A549 (cell line): Measurements from ENCODE around the gene GALNT14. TPM values are rescaled to one million over a fixed set of nuclear protein-coding genes. Genes with fewer than 3 reads are reported as not detected.

Experiments used
- ATAC-seq, 2 experiments: fragments of 200-7000 bp in 1 of 2; fragments of >200 bp in 1 of 2; cut with Nextera tagmentation in 1 of 2; cut with Tn5 transposase in 1 of 2; 3 replicates each; pipeline versions ENCODE4 v1.8.0 to v1.9.1; 2018 to 2020; ENCODE audit warnings: mild to moderate bottlenecking in 1 of 2, moderate library complexity in 1 of 2
- CTCF ChIA-PET: fragments of 300-600 bp; sonication (Branson Sonifier 250); formaldehyde crosslinking; extraction: SDS; loops from one replicate; lab custom pipeline; 2021; ENCODE audit warnings: antibody characterized with exemption, inconsistent platforms; lab: Yijun Ruan, JAX
- POLR2A ChIA-PET: fragments of 350-600 bp; formaldehyde crosslinking; extraction: SDS; loops from one replicate; lab custom pipeline; 2021; ENCODE audit warnings: antibody characterized with exemption, inconsistent platforms; lab: Yijun Ruan, JAX
- DNase-seq, 2 experiments: peaks; one replicate each; pipeline versions ENCODE4 v3.0.0 to v3.0.0-alpha.2; 2011 to 2016; ENCODE audit warnings: low read depth in 1 of 2, low spot score in 1 of 2
- FAIRE-seq: peaks from 2 replicates; lab custom pipeline; 2011; peaks lifted over from hg19 to GRCh38; lab: Jason Lieb, UNC
- H3K27ac ChIP-seq, 2 experiments: fragments of >200 bp; sonication (Bioruptor Twin); formaldehyde crosslinking; 3 replicates each; pipeline ENCODE4 v1.5.1; 2016 to 2017
- H3K4me1 ChIP-seq: fragments of >200 bp; sonication (Bioruptor Twin); formaldehyde crosslinking; 3 replicates; pipeline ENCODE4 v1.6.1; 2016
- H3K4me2 ChIP-seq: fragments of >200 bp; sonication (Bioruptor Twin); formaldehyde crosslinking; 3 replicates; pipeline ENCODE4 v1.6.1; 2016
- H3K4me3 ChIP-seq: fragments of >200 bp; sonication (Bioruptor Twin); formaldehyde crosslinking; 3 replicates; pipeline ENCODE4 v1.5.1; 2016
- H3K9me3 ChIP-seq: fragments of >200 bp; sonication (Bioruptor Twin); formaldehyde crosslinking; 3 replicates; pipeline ENCODE4 v1.6.1; 2016
- CHD2 ChIP-seq: fragments of 150-350 bp; IDR thresholded peaks from 2 replicates; pipeline ENCODE4 v1.6.1; 2014; ENCODE audit warnings: low read length; ENCODE audit not compliant: partially characterized antibody
- EHF ChIP-seq: fragments of 250-450 bp; sonication (Bioruptor Pico); IDR thresholded peaks from 2 replicates; pipeline ENCODE4 v1.5.0; 2020; ENCODE audit warnings: mild to moderate bottlenecking
- EHMT2 ChIP-seq: fragments of 200-600 bp; sonication (generic); IDR thresholded peaks from 2 replicates; pipeline ENCODE4 v1.6.1; 2016; ENCODE audit warnings: antibody characterized with exemption, low read depth, mild to moderate bottlenecking, moderate library complexity
- ESRRA ChIP-seq: fragments of 150-350 bp; IDR thresholded peaks from 2 replicates; pipeline ENCODE4 v1.6.1; 2014; ENCODE audit warnings: mild to moderate bottlenecking, low read length, borderline replicate concordance
- FOXS1 ChIP-seq: fragments of 250-450 bp; sonication (Bioruptor Pico); IDR thresholded peaks from 2 replicates; pipeline ENCODE4 v1.5.0; 2020; ENCODE audit warnings: mild to moderate bottlenecking, moderate library complexity
- HOXB5 ChIP-seq: fragments of 250-450 bp; sonication (Bioruptor Pico); IDR thresholded peaks from 2 replicates; pipeline ENCODE4 v1.5.0; 2020; ENCODE audit warnings: mild to moderate bottlenecking, moderate library complexity
- JUN ChIP-seq, 2 experiments: fragments of >200 bp; sonication (Bioruptor Twin); formaldehyde crosslinking; IDR thresholded peaks; 2 replicates in 1 of 2; 3 replicates in 1 of 2; pipeline ENCODE4 v1.6.1; 2016 to 2017
- JUNB ChIP-seq: fragments of >200 bp; sonication (Bioruptor Twin); formaldehyde crosslinking; IDR thresholded peaks from 2 replicates; pipeline ENCODE4 v1.6.1; 2016
- MAZ ChIP-seq: fragments of 150-350 bp; IDR thresholded peaks from 2 replicates; pipeline ENCODE4 v1.6.1; 2014; ENCODE audit warnings: antibody characterized with exemption, low read depth, low read length, borderline replicate concordance
- POLR2A ChIP-seq: IDR thresholded peaks from 2 replicates; pipeline ENCODE4 v1.6.1; 2012; ENCODE audit warnings: mild to moderate bottlenecking, low read length
- POLR2AphosphoS2 ChIP-seq: conservative IDR thresholded peaks from 2 replicates; pipeline ENCODE4 v1.6.1; 2012; ENCODE audit warnings: low read length, improper control_type of control experiment, inconsistent platforms
- RCOR1 ChIP-seq: fragments of 150-350 bp; IDR thresholded peaks from 2 replicates; pipeline ENCODE4 v1.6.1; 2014; ENCODE audit warnings: antibody characterized with exemption, low read length, low read depth
- RFX5 ChIP-seq: fragments of 450-650 bp; IDR thresholded peaks from 2 replicates; pipeline ENCODE4 v1.7.1; 2014; ENCODE audit warnings: antibody characterized with exemption, mild to moderate bottlenecking, moderate library complexity
- RNF2 ChIP-seq: fragments of 200-600 bp; sonication (generic); IDR thresholded peaks from 2 replicates; pipeline ENCODE4 v1.6.1; 2016; ENCODE audit warnings: low read depth, mild to moderate bottlenecking, antibody characterized with exemption, moderate library complexity, borderline replicate concordance
- ZFP36 ChIP-seq: fragments of 450-650 bp; IDR thresholded peaks from 2 replicates; pipeline ENCODE4 v1.6.1; 2014; ENCODE audit warnings: borderline replicate concordance; ENCODE audit not compliant: partially characterized antibody
- WGBS: methylation state at CpG from one replicate; pipeline ENCODE4 v1.1.6; 2017; ENCODE audit errors: missing lambda C conversion rate; 5-methylcytosine and 5-hydroxymethylcytosine counted together
- polyA plus RNA-seq, 4 experiments: library from polyadenylated mRNA; depleted of rRNA in 3 of 4; stranded (reverse); fragments of >200 nt; fragmentation: RNase III in 1 of 4; extraction: RNeasy Plus Mini Kit Qiagen cat#74134 plus additional on column Dnase treatment in 1 of 4; gene quantifications; 2 replicates in 3 of 4; 3 replicates in 1 of 4; pipeline ENCODE4 v1.2.3, GENCODE V29; 2011 to 2017
- TF ChIP-seq, protein P1 (sequence below): IDR thresholded peaks from 2 replicates; pipeline ENCODE4 v1.6.1; 2012
- TF ChIP-seq, protein P2 (sequence below): fragments of >200 bp; sonication (Bioruptor Twin); formaldehyde crosslinking; IDR thresholded peaks from 2 replicates; pipeline ENCODE4 v1.6.1; 2016
- TF ChIP-seq, protein P3 (sequence below): fragments of 250-450 bp; sonication (Bioruptor Pico); IDR thresholded peaks from 2 replicates; pipeline ENCODE4 v1.5.0; 2020; ENCODE audit warnings: low read depth, mild to moderate bottlenecking, moderate library complexity
- TF ChIP-seq, protein P4 (sequence below): IDR thresholded peaks from 2 replicates; pipeline ENCODE4 v1.6.1; 2012; ENCODE audit warnings: low read depth, borderline replicate concordance
- TF ChIP-seq, protein P5 (sequence below): IDR thresholded peaks from 2 replicates; pipeline ENCODE4 v1.6.1; 2012

GALNT14 gene
- polyA plus RNA-seq, 2 of the 4 experiments (the other 2 are of a cell fraction) = 34.4 to 38.3 TPM

DNA sequence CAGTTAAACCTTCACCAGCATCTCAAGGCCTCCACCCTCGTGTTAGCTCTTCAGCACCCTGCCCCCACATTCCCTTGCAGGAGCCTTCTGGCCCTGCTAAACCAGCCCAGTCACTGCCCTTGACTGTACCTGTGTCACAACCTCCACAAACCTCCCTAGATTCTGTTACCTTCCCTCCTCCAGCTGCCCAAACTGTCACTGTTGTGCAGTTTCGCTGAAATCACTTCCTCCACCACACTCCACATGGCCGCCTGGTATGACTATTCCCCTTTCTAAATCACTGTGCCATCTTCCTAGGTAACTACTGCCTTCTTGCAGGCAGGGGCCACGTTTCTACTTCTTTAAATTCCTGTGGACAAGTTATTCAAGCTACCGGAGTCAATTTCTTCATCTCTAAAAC lies 160.2 kb downstream of the GALNT14 start:
- POLR2A ChIA-PET = no interaction called here

DNA sequence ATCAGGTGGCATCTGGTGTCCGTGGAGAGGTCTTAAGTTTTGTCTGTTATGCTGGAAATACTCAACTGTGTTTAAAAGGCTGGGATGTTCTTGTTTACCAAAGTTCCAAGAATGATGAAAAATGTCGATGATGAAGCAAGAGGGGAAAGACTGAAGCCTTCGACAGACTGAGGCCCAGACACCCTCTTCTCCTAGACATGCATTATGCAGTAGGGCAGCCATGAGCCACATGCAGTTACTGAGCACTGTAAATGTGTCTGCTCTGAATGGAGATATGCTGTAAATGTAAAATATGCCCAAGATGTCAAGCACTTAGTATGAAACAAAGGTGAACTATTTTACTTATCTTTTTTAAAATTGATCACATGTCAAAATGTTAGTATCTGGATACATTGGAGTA lies 163.1 kb downstream of the GALNT14 start:
- Histone ChIP-seq H3K4me2 (no peak overlapping the region), H3K27ac (no peak overlapping the region), H3K4me1 (peaks cover 8% of the 10 kb centered on the region), H3K4me3 (no peak overlapping the region), H3K9me3 (no peaks in the 10 kb centered on the region)
- ATAC-seq (no peak), DNase-seq (no peak), FAIRE-seq (no peak)
- TF ChIP-seq CHD2 = no peak
- TF ChIP-seq, protein P1, sequence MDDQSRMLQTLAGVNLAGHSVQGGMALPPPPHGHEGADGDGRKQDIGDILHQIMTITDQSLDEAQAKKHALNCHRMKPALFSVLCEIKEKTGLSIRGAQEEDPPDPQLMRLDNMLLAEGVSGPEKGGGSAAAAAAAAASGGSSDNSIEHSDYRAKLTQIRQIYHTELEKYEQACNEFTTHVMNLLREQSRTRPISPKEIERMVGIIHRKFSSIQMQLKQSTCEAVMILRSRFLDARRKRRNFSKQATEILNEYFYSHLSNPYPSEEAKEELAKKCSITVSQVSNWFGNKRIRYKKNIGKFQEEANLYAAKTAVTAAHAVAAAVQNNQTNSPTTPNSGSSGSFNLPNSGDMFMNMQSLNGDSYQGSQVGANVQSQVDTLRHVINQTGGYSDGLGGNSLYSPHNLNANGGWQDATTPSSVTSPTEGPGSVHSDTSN = no peak
- WGBS = 69% methylated on average over 3 of the region's 3 CpGs
- ChIA-PET POLR2A (no interaction called here), CTCF (interaction anchor here (1.9 kb wide), 1 partner anchor 163 kb away, joined by 4 read pairs; the partner anchor contains the start of gene GALNT14)

More for the DNA sequence above, 160.2 kb downstream of the GALNT14 start:
- DNase-seq (no peak), FAIRE-seq (no peak), ATAC-seq (no peak)
- WGBS = 67% methylated on average over 5 of the region's 5 CpGs
- Histone ChIP-seq H3K27ac (no peak overlapping the region), H3K4me3 (no peak overlapping the region), H3K9me3 (no peaks in the 10 kb centered on the region), H3K4me1 (peaks cover 12% of the 10 kb centered on the region), H3K4me2 (no peak overlapping the region)
- CTCF ChIA-PET = interaction anchor here (3.7 kb wide), 1 partner anchor 9 kb away, joined by 25 read pairs; no protein-coding TSS in a partner anchor
- TF ChIP-seq FOXS1 (CRISPR knock-in tag) (no peak), POLR2AphosphoS2 (no peak), POLR2A (no peak), ZFP36 (no peak), RCOR1 (no peak), JUN (IDR thresholded peaks at IDR 0.05) (no peak)
- TF ChIP-seq, protein P2, sequence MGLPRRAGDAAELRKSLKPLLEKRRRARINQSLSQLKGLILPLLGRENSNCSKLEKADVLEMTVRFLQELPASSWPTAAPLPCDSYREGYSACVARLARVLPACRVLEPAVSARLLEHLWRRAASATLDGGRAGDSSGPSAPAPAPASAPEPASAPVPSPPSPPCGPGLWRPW = no peak
- TF ChIP-seq, protein P3, sequence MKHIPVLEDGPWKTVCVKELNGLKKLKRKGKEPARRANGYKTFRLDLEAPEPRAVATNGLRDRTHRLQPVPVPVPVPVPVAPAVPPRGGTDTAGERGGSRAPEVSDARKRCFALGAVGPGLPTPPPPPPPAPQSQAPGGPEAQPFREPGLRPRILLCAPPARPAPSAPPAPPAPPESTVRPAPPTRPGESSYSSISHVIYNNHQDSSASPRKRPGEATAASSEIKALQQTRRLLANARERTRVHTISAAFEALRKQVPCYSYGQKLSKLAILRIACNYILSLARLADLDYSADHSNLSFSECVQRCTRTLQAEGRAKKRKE (CRISPR knock-in tag) = no peak
- TF ChIP-seq, protein P4, sequence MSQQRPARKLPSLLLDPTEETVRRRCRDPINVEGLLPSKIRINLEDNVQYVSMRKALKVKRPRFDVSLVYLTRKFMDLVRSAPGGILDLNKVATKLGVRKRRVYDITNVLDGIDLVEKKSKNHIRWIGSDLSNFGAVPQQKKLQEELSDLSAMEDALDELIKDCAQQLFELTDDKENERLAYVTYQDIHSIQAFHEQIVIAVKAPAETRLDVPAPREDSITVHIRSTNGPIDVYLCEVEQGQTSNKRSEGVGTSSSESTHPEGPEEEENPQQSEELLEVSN = no peak
- TF ChIP-seq, protein P5, sequence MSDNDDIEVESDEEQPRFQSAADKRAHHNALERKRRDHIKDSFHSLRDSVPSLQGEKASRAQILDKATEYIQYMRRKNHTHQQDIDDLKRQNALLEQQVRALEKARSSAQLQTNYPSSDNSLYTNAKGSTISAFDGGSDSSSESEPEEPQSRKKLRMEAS = no peak

DNA sequence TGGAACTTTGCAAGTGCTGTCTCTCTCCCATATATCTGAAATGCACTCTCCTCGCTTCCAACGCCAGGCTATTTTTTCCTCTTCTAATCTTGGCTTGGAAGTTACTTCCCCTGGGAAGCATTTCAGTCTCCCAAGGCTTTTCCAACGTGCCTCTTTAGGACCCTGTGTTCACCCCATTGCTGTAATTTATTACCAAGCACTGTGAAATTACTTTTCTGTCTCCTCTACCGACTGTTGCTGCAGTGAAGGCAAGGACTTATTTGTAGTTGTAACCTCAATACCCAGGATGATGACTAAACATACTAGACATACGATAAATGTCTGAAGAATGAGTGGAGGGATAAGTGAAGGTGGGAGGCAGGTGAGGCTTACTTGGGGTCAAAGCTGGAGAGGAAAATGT lies 163.7 kb downstream of the GALNT14 start:
- Histone ChIP-seq H3K4me2 (no peak overlapping the region), H3K9me3 (no peaks in the 10 kb centered on the region), H3K4me1 (peaks cover 4% of the 10 kb centered on the region), H3K27ac (no peak overlapping the region), H3K4me3 (no peak overlapping the region)
- DNase-seq (no peak), FAIRE-seq (no peak), ATAC-seq (no peak)
- WGBS = 74% methylated on average over 5 of the region's 5 CpGs
- ChIA-PET CTCF (no interaction called here), POLR2A (no interaction called here)
- TF ChIP-seq EHF (no peak), ESRRA (no peak), RFX5 (no peak), RNF2 (no peak), HOXB5 (no peak), EHMT2 (no peak), MAZ (no peak), JUNB (no peak), POLR2A (no peak)
- TF ChIP-seq, protein P1 = no peak
- TF ChIP-seq, protein P5 = no peak
- TF ChIP-seq, protein P3 (CRISPR knock-in tag) = no peak
